T-cell (primary cell): ENCODE results near the gene SCUBE2. TPM values are rescaled to one million over a fixed set of nuclear protein-coding genes. Genes with fewer than 3 reads are reported as not detected.
A peak's percentile ranks its signal among the peaks of the same experiment; 100 is the strongest.
"Not testable (repeated sequence)": the region's sequence is repeated elsewhere in the genome, so short reads cannot be mapped to it uniquely, and the experiment has no call there.

Source experiments
- ATAC-seq, 4 experiments: fragments of 200-7000 bp in 3 of 4; fragments of 150-1000 bp in 1 of 4; cut with Tn5 transposase; replicated peaks in 1 of 4; 1 replicate in 3 of 4; 2 replicates in 1 of 4; pipeline ENCODE4 v1.10.0; 2021; ENCODE audit warnings: moderate library complexity in 3 of 4, mild to moderate bottlenecking in 2 of 4, moderate number of reproducible peaks in 1 of 4
- CTCF ChIA-PET, 2 donors: fragments of 300-600 bp; sonication (Branson Sonifier 250); formaldehyde crosslinking; loops; one replicate each; lab custom pipeline; 2022; ENCODE audit warnings: antibody characterized with exemption in 2 of 2; lab: Charles Lee
- POLR2A ChIA-PET, 2 donors: fragments of 300-600 bp; sonication (Branson Sonifier 250); formaldehyde crosslinking; loops; one replicate each; lab custom pipeline; 2022; ENCODE audit warnings: antibody characterized with exemption in 2 of 2; lab: Charles Lee
- DNase-seq, 35 experiments: peaks; one replicate each; pipeline versions ENCODE4 v3.0.0 to v3.0.0-alpha.2; 2013 to 2023
- H3K27ac ChIP-seq: one replicate; pipeline ENCODE4 v1.5.1; 2013; ENCODE audit warnings: low read length
- H3K27me3 ChIP-seq, 2 experiments: replicated peaks in 1 of 2; 1 replicate in 1 of 2; 2 replicates in 1 of 2; pipeline versions ENCODE4 v1.6.1 to v1.7.0; 2013; ENCODE audit warnings: low read length in 1 of 2, mixed read lengths in 1 of 2; ENCODE audit not compliant: control insufficient read depth in 2 of 2, insufficient read depth in 2 of 2; ENCODE audit errors: extremely low read depth in 1 of 2
- H3K36me3 ChIP-seq, 2 donors: 1 replicate in 1 of 2; 2 replicates in 1 of 2; pipeline versions ENCODE4 v1.6.1 to v1.7.0; 2013; ENCODE audit warnings: low read length in 1 of 2; ENCODE audit not compliant: control insufficient read depth in 2 of 2, insufficient read depth in 1 of 2; ENCODE audit errors: extremely low read depth in 1 of 2
- H3K4me1 ChIP-seq, 2 experiments: 1 replicate in 1 of 2; 2 replicates in 1 of 2; pipeline versions ENCODE4 v1.6.1 to v1.7.0; 2013; ENCODE audit warnings: low read length in 2 of 2, mixed read lengths in 1 of 2; ENCODE audit not compliant: insufficient read depth in 2 of 2, control insufficient read depth in 1 of 2; ENCODE audit errors: extremely low read depth in 1 of 2
- H3K4me3 ChIP-seq, 2 donors: 1 replicate in 1 of 2; 2 replicates in 1 of 2; pipeline versions ENCODE4 v1.5.1 to v1.7.0; 2013; ENCODE audit warnings: mild to moderate bottlenecking in 2 of 2, low read length in 1 of 2, moderate library complexity in 1 of 2; ENCODE audit not compliant: control insufficient read depth in 1 of 2; ENCODE audit errors: extremely low read depth in 1 of 2
- H3K9me3 ChIP-seq: 2 replicates; pipeline ENCODE4 v1.7.0; 2013
- H3K27ac Mint-ChIP-seq, 2 donors: one replicate each; pipeline ENCODE4 v1.8.0; 2020 to 2021; ENCODE audit warnings: mild to moderate bottlenecking in 2 of 2, mixed read lengths in 2 of 2
- H3K27me3 Mint-ChIP-seq, 2 donors: one replicate each; pipeline ENCODE4 v1.8.0; 2021 to 2022; ENCODE audit warnings: mixed read lengths in 2 of 2
- H3K36me3 Mint-ChIP-seq: one replicate; pipeline ENCODE4 v1.8.0; 2021; ENCODE audit warnings: mixed read lengths
- H3K4me1 Mint-ChIP-seq, 3 donors: one replicate each; pipeline ENCODE4 v1.8.0; 2020 to 2022; ENCODE audit warnings: mixed read lengths in 3 of 3, mild to moderate bottlenecking in 1 of 3
- H3K4me3 Mint-ChIP-seq, 3 donors: one replicate each; pipeline ENCODE4 v1.8.0; 2020 to 2022; ENCODE audit warnings: mild to moderate bottlenecking in 3 of 3, mixed read lengths in 3 of 3, moderate library complexity in 3 of 3
- H3K9me3 Mint-ChIP-seq, 3 donors: one replicate each; pipeline ENCODE4 v1.8.0; 2020 to 2022; ENCODE audit warnings: mixed read lengths in 3 of 3
- WGBS: methylation state at CpG from one replicate; pipeline ENCODE4 v1.1.5; 2013; ENCODE audit warnings: missing lambda C conversion rate; ENCODE audit not compliant: insufficient coverage; 5-methylcytosine and 5-hydroxymethylcytosine counted together
- total RNA-seq, 35 experiments: library from RNA in 6 of 35; stranded (reverse) in 6 of 35; fragments of 120-200 nt in 1 of 35; gene quantifications; one replicate each; pipeline versions ENCODE4 v1.2.1 to v1.2.4 and lab custom pipeline; 2013 to 2026

SCUBE2 gene
- total RNA-seq, 5 donors from 2014 or later (not counting 1 experiment from before 2014, with no cell fraction given) = 0.22 to 1.3 (median 0.77) TPM; not detected in 1

GRCh38 chr11:9013373-9013772 lies 78.0 kb downstream of the SCUBE2 start:
- WGBS = 60% methylated on average over 1 of the region's 4 CpGs
- peaks cover 5 to 10% of the 10 kb centered on the region in 2 donors for H3K27me3 Mint-ChIP-seq

GRCh38 chr11:9009538-9009937 lies 81.9 kb downstream of the SCUBE2 start:
- peaks cover 6 to 11% (median 8%) of the 10 kb centered on the region in 3 donors for H3K4me1 Mint-ChIP-seq
- POLR2A ChIA-PET, H3K4me1 ChIP-seq, H3K9me3 ChIP-seq, H3K27me3 ChIP-seq, H3K4me3 ChIP-seq, H3K36me3 Mint-ChIP-seq, H3K27ac Mint-ChIP-seq, H3K36me3 ChIP-seq, CTCF ChIA-PET, DNase-seq, H3K4me3 Mint-ChIP-seq, H3K27ac ChIP-seq, H3K9me3 Mint-ChIP-seq, ATAC-seq: not testable (repeated sequence)
- peaks cover 7 to 16% of the 10 kb centered on the region in 2 donors for H3K27me3 Mint-ChIP-seq
- WGBS = no CpG with 5 or more reads among the region's 1 CpG

More at GRCh38 chr11:9013373-9013772, 78.0 kb downstream of the SCUBE2 start:
- Mint-ChIP-seq H3K27ac (no peak overlapping the region), H3K36me3 (no peaks in the 10 kb centered on the region), H3K9me3 (no peaks in the 10 kb centered on the region), H3K4me1 (peaks cover 17 to 23% (median 17%) of the 10 kb centered on the region in 3 donors), H3K4me3 (no peak overlapping the region)
- Histone ChIP-seq H3K27ac (no peak overlapping the region), H3K9me3 (no peaks in the 10 kb centered on the region), H3K4me3 (no peak overlapping the region), H3K36me3 (no peaks in the 10 kb centered on the region), H3K27me3 (peaks cover 0 to 8% of the 10 kb centered on the region in 2 experiments), H3K4me1 (peaks cover 0 to 11% of the 10 kb centered on the region in 2 experiments)
- ATAC-seq (no peak), DNase-seq (no peak)
- ChIA-PET CTCF (interaction anchor here (0.7 to 4.4 kb wide), 4 partner anchors 47 to 494 kb away, joined by 3 to 77 read pairs (median 24); no protein-coding TSS in a partner anchor), POLR2A (interaction anchor here in 1 of 2 donors (0.5 kb wide), 1 partner anchor 44 kb away, joined by 6 read pairs; no protein-coding TSS in a partner anchor)

DNA sequence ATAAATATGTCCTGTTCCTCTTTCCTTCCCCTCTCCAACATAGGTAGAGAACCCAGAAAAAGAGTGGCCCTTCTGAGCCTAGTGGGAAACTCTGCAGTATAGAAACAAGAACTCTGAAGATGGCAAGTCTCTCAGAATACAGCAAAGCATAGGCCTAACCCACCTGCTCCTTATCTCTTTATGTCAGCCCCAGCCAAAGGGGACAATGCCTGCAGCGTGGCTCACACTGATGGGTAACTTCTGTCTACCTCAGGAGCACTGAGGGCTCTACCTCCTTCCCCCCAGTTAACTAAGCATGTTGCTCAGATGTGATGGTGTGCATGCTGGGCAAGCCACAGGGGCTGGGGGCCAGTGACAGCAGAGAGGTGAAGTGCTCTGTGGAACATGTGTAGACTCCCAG lies 82.7 kb downstream of the SCUBE2 start:
- Mint-ChIP-seq H3K36me3 (no peaks in the 10 kb centered on the region), H3K4me3 (no peak overlapping the region), H3K27me3 (peaks cover 7 to 14% of the 10 kb centered on the region in 2 donors), H3K4me1 (peaks cover 6 to 11% (median 8%) of the 10 kb centered on the region in 3 donors), H3K9me3 (no peaks in the 10 kb centered on the region), H3K27ac (no peak overlapping the region)
- POLR2A ChIA-PET = no interaction called here
- ATAC-seq = no peak
- Histone ChIP-seq H3K36me3 (no peaks in the 10 kb centered on the region), H3K27ac (no peak overlapping the region), H3K4me3 (no peak overlapping the region), H3K4me1 (peaks cover 0 to 10% of the 10 kb centered on the region in 2 experiments), H3K9me3 (no peaks in the 10 kb centered on the region), H3K27me3 (peaks cover 0 to 8% of the 10 kb centered on the region in 2 experiments)
- DNase-seq = no peak
- CTCF ChIA-PET = no interaction called here
- no CpG with 5 or more reads among the region's 1 CpG for WGBS

DNA sequence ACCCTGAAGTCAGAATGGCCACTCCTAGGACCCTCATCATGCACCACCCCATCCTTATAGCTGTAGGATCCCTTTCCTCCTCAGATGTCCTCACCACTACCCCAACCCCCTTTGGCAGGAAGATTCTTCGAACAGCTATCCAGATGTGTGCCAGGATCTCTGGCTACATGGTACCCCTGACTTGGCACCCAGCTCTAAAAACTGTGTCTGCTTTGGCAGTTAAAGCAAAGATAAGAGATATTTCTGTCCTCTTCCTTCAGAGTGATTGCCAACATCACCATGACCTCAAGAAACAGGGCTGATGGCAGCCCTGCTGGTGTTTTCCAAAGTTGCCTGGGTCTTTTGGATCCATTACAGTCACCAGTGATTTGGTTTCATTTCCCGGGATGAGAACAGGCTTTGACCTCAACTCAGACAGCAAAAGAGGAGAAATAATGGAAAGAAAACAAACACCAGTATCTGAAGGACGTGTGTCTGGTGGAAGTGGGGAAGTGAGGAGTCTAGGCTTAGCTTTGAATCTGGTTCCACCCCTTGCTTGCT lies 83.3 kb downstream of the SCUBE2 start:
- ChIA-PET CTCF (interaction anchor here in 1 of 2 donors (1.4 kb wide), 1 partner anchor 9 kb away, joined by 3 read pairs; no protein-coding TSS in a partner anchor), POLR2A (no interaction called here)
- H3K4me3 Mint-ChIP-seq = no peak overlapping the region
- peaks cover 10 to 15% (median 12%) of the 10 kb centered on the region in 3 donors for H3K4me1 Mint-ChIP-seq
- WGBS = 54% methylated on average over 2 of the region's 3 CpGs
- Histone ChIP-seq H3K9me3 (no peaks in the 10 kb centered on the region), H3K36me3 (no peaks in the 10 kb centered on the region), H3K4me3 (no peak overlapping the region), H3K27me3 (peaks cover 0 to 14% of the 10 kb centered on the region in 2 experiments), H3K27ac (no peak overlapping the region), H3K4me1 (peaks cover 2 to 15% of the 10 kb centered on the region in 2 experiments)
- no peak overlapping the region for H3K27ac Mint-ChIP-seq
- H3K9me3 Mint-ChIP-seq = no peaks in the 10 kb centered on the region
- no peak for DNase-seq
- peaks cover 6 to 8% of the 10 kb centered on the region in 2 donors for H3K27me3 Mint-ChIP-seq
- no peak for ATAC-seq
- H3K36me3 Mint-ChIP-seq = no peaks in the 10 kb centered on the region

DNA sequence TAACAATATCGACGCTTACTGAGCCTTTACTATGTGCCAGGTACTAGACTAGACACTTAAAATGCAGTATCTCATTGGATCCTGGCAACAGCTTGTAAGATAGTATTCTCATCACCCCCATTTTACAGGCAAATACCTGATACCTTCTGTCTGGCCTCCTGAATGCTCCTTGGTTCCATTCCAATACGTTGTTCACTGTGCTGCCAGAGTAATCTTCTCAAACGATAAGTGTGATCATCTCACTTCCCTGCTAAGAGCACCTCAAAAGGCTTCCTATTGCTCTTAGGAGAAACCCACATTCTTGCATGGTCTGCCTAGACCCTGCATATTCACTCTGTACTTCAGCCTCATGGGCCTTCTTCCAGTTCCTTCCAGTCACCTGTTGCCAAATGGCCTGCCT lies 86.3 kb downstream of the SCUBE2 start:
- Mint-ChIP-seq H3K36me3 (no peaks in the 10 kb centered on the region), H3K27ac (no peak overlapping the region), H3K4me3 (peak overlapping the region; percentile 35 to 82 (median 64)), H3K9me3 (no peaks in the 10 kb centered on the region), H3K27me3 (peaks cover 18 to 25% of the 10 kb centered on the region in 2 donors), H3K4me1 (peaks cover 21 to 30% (median 24%) of the 10 kb centered on the region in 3 donors)
- Histone ChIP-seq H3K4me1 (peaks cover 4 to 21% of the 10 kb centered on the region in 2 experiments), H3K4me3 (no peak overlapping the region), H3K36me3 (no peaks in the 10 kb centered on the region), H3K9me3 (no peaks in the 10 kb centered on the region), H3K27me3 (peaks cover 0 to 26% of the 10 kb centered on the region in 2 experiments), H3K27ac (no peak overlapping the region)
- peak in 1 of 35 experiments; percentile 10 for DNase-seq
- 78% methylated on average over 3 of the region's 4 CpGs for WGBS
- POLR2A ChIA-PET = no interaction called here
- ATAC-seq = no peak
- CTCF ChIA-PET = interaction anchor here in 1 of 2 donors (0.6 kb wide), 1 partner anchor 12 kb away, joined by 10 read pairs; no protein-coding TSS in a partner anchor

GRCh38 chr11:9004183-9004926 lies 87.0 kb downstream of the SCUBE2 start:
- Histone ChIP-seq H3K9me3 (no peaks in the 10 kb centered on the region), H3K4me3 (peak overlapping the region; percentile 44 to 49), H3K36me3 (no peaks in the 10 kb centered on the region), H3K4me1 (peaks cover 4 to 21% of the 10 kb centered on the region in 2 experiments), H3K27ac (no peak overlapping the region), H3K27me3 (peaks cover 0 to 26% of the 10 kb centered on the region in 2 experiments)
- ATAC-seq (peak; percentile 16 to 26 (median 23)), DNase-seq (peak in 18 of 35 experiments; percentile 4 to 37 (median 10))
- no peaks in the 10 kb centered on the region for H3K9me3 Mint-ChIP-seq
- peaks cover 21 to 30% (median 24%) of the 10 kb centered on the region in 3 donors for H3K4me1 Mint-ChIP-seq
- peaks cover 25 to 29% of the 10 kb centered on the region in 2 donors for H3K27me3 Mint-ChIP-seq
- POLR2A ChIA-PET = no interaction called here
- CTCF ChIA-PET = no interaction called here
- peak overlapping the region; percentile 35 to 82 (median 64) for H3K4me3 Mint-ChIP-seq
- no peak overlapping the region for H3K27ac Mint-ChIP-seq
- 6% methylated on average over 67 of the region's 69 CpGs for WGBS
- no peaks in the 10 kb centered on the region for H3K36me3 Mint-ChIP-seq
